GM19467 (cell line): ENCODE results near the gene KLRC2.
"Not testable (repeated sequence)": the region's sequence is repeated elsewhere in the genome, so short reads cannot be mapped to it uniquely, and the experiment has no call there.

ENCODE experiments used
- ATAC-seq: cut with Tn5 transposase; IDR thresholded peaks from one replicate; pipeline ENCODE4 v1.9.1; 2021; ENCODE audit warnings: mild to moderate bottlenecking, moderate library complexity; ENCODE audit not compliant: unreplicated experiment

KLRC2 gene

GRCh38 chr12:10435816-10436215 lies at the start of gene KLRC2:
TSS of gene KLRC2 (minus strand) at chr12:10436010. CDS start at chr12:10435986, 24 bp downstream.
- ATAC-seq, result not testable (repeated sequence)

- ATAC-seq, result not testable (repeated sequence)
These were observed 46.1 kb upstream of the KLRC2 start for GRCh38 chr12:10481901-10482300.

GRCh38 chr12:10472808-10473207 lies 37.0 kb upstream of the KLRC2 start:
- not testable (repeated sequence) for ATAC-seq

- no peak for ATAC-seq
These were observed 33.9 kb upstream of the KLRC2 start for GRCh38 chr12:10469701-10470100.

- ATAC-seq, result no peak
These were observed 30.5 kb upstream of the KLRC2 start for GRCh38 chr12:10466311-10466710.

- no peak for ATAC-seq
These were observed 21.9 kb upstream of the KLRC2 start for GRCh38 chr12:10457760-10458159.

GRCh38 chr12:10456856-10457255 lies 21.0 kb upstream of the KLRC2 start:
- ATAC-seq, result no peak

- ATAC-seq, result no peak
These were observed 20.0 kb upstream of the KLRC2 start for GRCh38 chr12:10455766-10456165.

- ATAC-seq, result no peak
These were observed 18.7 kb upstream of the KLRC2 start for GRCh38 chr12:10454531-10454930.

GRCh38 chr12:10453156-10453555 lies 17.3 kb upstream of the KLRC2 start, which contains the start of gene KLRC1:
TSS of gene KLRC1 (minus strand) at chr12:10453377. CDS start at chr12:10451156, 2,221 bp downstream.
- no peak for ATAC-seq

- ATAC-seq, result no peak
These were observed 12.4 kb upstream of the KLRC2 start for GRCh38 chr12:10448236-10448635.

GRCh38 chr12:10446052-10446451 lies 10.2 kb upstream of the KLRC2 start:
- not testable (repeated sequence) for ATAC-seq

- not testable (repeated sequence) for ATAC-seq
These were observed 5.3 kb upstream of the KLRC2 start for GRCh38 chr12:10441144-10441543.

- ATAC-seq, result not testable (repeated sequence)
These were observed 3.9 kb upstream of the KLRC2 start for GRCh38 chr12:10439608-10440274.

GRCh38 chr12:10437601-10438000 lies 1.8 kb upstream of the KLRC2 start:
- not testable (repeated sequence) for ATAC-seq

- ATAC-seq, result not testable (repeated sequence)
These were observed 5.2 kb downstream of the KLRC2 start for GRCh38 chr12:10430623-10431022.

GRCh38 chr12:10425938-10426337 lies 9.9 kb downstream of the KLRC2 start:
- not testable (repeated sequence) for ATAC-seq

GRCh38 chr12:10424260-10424899 lies 11.4 kb downstream of the KLRC2 start:
- ATAC-seq, result not testable (repeated sequence)

GRCh38 chr12:10422159-10422558 lies 13.7 kb downstream of the KLRC2 start:
- not testable (repeated sequence) for ATAC-seq

GRCh38 chr12:10420334-10420733 lies 15.5 kb downstream of the KLRC2 start, which contains the start of gene KLRC3:
TSS of gene KLRC3 (minus strand) at chr12:10420595. CDS start at chr12:10420550, 45 bp downstream.
- not testable (repeated sequence) for ATAC-seq

- no peak for ATAC-seq
These were observed 26.4 kb downstream of the KLRC2 start, which contains the start of gene KLRC4 for GRCh38 chr12:10409392-10409791. TSS of gene KLRC4 (minus strand) at chr12:10409757. CDS start at chr12:10409575, 182 bp downstream.

GRCh38 chr12:10408842-10409241 lies 27.0 kb downstream of the KLRC2 start:
- ATAC-seq, result no peak
